Tibial nerve (tissue), 3 donors: Measurements from ENCODE around the gene FAM237B.

Experiments
- POLR2A ChIP-seq, 2 donors: fragments of 450-650 bp; IDR thresholded peaks; one replicate each; pipeline ENCODE4 v1.6.1; 2017; ENCODE audit warnings: antibody characterized with exemption in 2 of 2, mild to moderate bottlenecking in 2 of 2, moderate library complexity in 2 of 2
- TF ChIP-seq, protein P1 (sequence below), 5 experiments: fragments of 200-600 bp in 3 of 5; fragments of 450-650 bp in 2 of 5; sonication (generic) in 3 of 5; IDR thresholded peaks; one replicate each; pipeline ENCODE4 v1.5.1; 2016 to 2019; ENCODE audit warnings: antibody characterized with exemption in 5 of 5, mild to moderate bottlenecking in 3 of 5, moderate library complexity in 2 of 5

DNA sequence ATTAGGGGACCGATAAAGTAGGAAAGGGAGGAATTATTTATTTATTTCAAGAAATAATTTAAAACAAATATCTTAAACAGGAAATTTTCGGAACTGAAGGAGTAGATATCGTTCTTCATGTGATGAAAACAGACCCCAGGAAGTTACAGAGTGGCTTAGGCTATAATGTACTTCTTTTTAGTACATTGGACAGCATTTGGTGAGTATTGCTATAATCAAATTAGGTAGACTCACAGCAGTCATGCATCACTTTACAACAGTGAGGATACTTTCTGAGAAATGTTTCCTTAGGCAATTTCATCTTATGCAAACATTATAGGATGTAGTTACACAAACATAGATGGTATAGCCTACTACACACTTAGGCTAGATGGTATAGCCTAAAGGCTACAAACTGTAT is 33.0 kb downstream of the FAM237B start:
- no peak for TF ChIP-seq POLR2A (IDR thresholded peaks at IDR 0.05)
- TF ChIP-seq, protein P1, sequence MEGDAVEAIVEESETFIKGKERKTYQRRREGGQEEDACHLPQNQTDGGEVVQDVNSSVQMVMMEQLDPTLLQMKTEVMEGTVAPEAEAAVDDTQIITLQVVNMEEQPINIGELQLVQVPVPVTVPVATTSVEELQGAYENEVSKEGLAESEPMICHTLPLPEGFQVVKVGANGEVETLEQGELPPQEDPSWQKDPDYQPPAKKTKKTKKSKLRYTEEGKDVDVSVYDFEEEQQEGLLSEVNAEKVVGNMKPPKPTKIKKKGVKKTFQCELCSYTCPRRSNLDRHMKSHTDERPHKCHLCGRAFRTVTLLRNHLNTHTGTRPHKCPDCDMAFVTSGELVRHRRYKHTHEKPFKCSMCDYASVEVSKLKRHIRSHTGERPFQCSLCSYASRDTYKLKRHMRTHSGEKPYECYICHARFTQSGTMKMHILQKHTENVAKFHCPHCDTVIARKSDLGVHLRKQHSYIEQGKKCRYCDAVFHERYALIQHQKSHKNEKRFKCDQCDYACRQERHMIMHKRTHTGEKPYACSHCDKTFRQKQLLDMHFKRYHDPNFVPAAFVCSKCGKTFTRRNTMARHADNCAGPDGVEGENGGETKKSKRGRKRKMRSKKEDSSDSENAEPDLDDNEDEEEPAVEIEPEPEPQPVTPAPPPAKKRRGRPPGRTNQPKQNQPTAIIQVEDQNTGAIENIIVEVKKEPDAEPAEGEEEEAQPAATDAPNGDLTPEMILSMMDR (IDR thresholded peaks at IDR 0.05), result no peak
